ENCODE results near the gene ADARB2.

ADARB2 gene

DNA sequence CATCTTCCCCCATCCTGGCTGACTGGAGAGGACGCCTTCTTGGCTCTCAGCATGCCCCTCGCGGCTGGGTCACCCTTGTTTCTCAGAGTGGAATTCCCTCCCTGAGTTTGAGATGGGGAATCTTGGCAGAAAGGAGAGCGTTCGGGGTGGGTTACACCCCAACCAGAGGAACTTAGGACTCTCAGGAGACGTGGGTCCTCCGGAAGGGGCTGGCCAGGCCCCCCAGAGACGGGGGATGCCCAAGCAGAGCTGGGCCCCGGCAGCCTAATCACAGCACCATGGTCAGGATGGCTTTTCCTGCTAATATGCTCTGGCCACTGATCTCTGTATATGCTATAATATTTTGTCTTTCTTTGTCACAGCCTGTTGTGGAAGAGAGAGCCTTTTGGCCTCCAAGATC is 466.8 kb downstream of the ADARB2 start:
- TF ChIP-seq, protein P1, sequence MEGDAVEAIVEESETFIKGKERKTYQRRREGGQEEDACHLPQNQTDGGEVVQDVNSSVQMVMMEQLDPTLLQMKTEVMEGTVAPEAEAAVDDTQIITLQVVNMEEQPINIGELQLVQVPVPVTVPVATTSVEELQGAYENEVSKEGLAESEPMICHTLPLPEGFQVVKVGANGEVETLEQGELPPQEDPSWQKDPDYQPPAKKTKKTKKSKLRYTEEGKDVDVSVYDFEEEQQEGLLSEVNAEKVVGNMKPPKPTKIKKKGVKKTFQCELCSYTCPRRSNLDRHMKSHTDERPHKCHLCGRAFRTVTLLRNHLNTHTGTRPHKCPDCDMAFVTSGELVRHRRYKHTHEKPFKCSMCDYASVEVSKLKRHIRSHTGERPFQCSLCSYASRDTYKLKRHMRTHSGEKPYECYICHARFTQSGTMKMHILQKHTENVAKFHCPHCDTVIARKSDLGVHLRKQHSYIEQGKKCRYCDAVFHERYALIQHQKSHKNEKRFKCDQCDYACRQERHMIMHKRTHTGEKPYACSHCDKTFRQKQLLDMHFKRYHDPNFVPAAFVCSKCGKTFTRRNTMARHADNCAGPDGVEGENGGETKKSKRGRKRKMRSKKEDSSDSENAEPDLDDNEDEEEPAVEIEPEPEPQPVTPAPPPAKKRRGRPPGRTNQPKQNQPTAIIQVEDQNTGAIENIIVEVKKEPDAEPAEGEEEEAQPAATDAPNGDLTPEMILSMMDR (IDR thresholded peaks at IDR 0.05; ENCODE audit: extremely low read depth, insufficient read depth, missing control alignments): no peak
- no peak for DNase-seq (ENCODE audit: low spot score)
- in situ Hi-C loops (cut with MboI; ENCODE audit: low pct_unique_long_range_greater_than_20kb, low sequenced_read_pairs, unreplicated experiment): no loop called here

DNA sequence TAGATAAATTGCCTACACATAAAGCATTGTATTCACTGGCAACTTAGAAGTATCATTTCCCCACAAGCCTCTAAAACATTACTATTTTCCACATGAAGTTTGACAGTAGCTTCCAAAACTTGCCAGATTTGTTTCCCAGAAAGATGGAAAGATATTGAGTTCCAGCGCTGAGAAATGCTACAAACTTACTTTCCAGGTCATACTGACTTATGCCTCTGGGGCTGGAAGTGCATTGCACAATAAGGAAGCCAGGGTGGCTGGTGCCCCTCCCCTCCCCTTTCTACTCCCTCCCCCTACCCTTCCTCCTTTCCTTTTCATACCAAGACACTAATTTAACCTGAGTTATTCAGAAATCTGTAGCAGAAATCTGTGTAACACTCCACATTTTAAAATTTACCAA is 468.5 kb downstream of the ADARB2 start:
- DNase-seq (ENCODE audit: low spot score): no peak
- in situ Hi-C loops (cut with MboI; ENCODE audit: low pct_unique_long_range_greater_than_20kb, low sequenced_read_pairs, unreplicated experiment): no loop called here
- TF ChIP-seq, protein P1 (IDR thresholded peaks at IDR 0.05; ENCODE audit: extremely low read depth, insufficient read depth, missing control alignments): no peak

DNA sequence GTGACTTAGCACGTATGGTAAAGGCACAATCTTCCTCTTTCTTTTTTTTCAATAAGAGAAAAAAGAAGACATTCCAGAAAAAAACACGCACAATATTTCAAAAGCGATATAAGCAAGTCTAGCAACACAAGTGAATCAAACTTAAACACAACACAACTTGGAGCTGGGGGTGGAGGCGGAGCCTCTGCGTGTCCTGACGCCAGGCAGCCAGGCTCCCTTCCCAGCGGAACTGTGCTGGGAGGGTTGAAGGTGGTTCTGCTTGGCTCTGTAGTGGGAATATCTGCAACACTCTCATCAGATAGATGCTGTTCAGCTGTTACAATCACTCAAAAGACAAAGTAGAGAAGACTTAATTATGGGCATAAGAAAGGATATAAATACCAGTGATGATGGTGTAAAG is 469.8 kb downstream of the ADARB2 start:
- no peak for DNase-seq (ENCODE audit: low spot score)
- in situ Hi-C loops (cut with MboI; ENCODE audit: low pct_unique_long_range_greater_than_20kb, low sequenced_read_pairs, unreplicated experiment): no loop called here
- TF ChIP-seq, protein P1 (IDR thresholded peaks at IDR 0.05; ENCODE audit: extremely low read depth, insufficient read depth, missing control alignments): no peak

DNA sequence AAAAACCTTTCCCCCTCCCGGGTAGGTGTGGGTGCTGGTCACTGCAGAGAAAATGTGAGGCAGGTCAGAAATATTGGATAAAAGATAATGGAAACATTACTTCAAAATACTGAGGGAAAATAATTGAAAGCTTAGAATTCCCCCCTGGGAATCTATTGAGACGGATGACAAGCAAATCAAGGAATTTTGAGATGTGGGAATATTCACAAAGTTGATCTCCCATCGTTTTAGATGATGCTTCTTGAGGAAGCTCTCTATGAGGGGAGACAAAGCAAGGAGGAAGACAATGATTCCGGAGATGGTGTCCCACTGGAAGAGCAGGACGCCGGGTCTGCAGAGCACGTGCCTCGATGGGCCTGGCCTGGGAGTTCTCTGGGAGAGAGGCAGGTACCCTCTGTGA is 470.2 kb downstream of the ADARB2 start:
- in situ Hi-C loops (cut with MboI; ENCODE audit: low pct_unique_long_range_greater_than_20kb, low sequenced_read_pairs, unreplicated experiment): no loop called here
- TF ChIP-seq, protein P1 (IDR thresholded peaks at IDR 0.05; ENCODE audit: extremely low read depth, insufficient read depth, missing control alignments): no peak
- DNase-seq (ENCODE audit: low spot score): no peak

DNA sequence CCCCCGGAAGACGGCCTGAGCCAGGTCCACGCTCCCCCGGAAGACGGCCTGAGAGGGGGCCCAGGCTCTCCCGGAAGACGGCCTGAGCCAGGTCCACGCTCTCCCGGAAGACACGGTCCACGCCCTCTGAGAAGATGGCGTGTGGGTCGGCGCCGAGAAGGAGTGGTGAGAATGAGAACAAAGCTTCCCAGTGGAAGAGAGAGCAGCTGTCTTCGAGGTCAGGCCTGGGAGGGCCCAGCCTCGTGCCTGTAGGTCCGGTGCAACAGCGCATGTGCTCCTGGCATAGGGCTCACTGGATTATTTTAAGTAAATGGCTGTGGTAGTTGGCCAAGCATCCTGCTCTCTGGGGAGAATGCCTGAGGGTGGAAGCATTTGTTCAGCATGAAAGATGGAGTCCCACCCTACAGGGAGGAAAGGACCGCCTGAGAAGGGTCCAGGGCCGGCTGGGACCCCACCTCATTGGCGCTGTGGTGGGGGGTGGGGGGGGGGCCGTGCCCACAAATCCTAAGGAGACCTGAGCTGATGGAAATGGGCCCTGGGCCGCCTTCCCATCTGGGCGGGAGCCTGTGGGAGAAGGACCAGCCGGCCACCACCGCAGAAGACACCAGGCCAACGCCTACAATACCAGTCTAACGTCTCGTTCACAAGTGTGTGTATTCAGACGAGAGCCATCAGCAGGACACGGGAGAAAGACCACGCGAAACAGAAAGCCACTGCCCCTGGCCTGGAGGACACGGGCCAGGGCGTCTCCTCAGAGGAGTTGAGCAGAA is 471.1 kb downstream of the ADARB2 start:
- in situ Hi-C loops (cut with MboI; ENCODE audit: low pct_unique_long_range_greater_than_20kb, low sequenced_read_pairs, unreplicated experiment): no loop called here
- TF ChIP-seq, protein P1 (IDR thresholded peaks at IDR 0.05; ENCODE audit: extremely low read depth, insufficient read depth, missing control alignments): no peak
- DNase-seq (ENCODE audit: low spot score): no peak

DNA sequence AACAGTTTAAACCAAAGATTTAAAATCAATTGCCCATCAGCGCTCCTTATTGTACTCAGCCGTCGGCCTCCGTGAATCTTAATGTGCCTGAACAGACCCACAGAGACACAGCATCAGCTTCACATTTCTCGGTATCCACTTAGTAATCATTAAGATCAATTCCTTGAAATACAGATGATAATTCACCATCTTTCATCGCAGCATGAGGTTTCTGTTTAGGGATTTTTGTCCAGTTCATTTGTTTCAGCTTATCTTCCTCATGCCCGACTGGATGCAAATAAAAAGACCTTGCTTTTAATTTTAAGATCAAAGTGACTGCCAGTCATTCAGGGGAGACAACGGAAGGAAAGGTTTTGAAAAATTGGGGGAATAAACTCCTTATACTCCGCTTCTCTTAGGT is 473.3 kb downstream of the ADARB2 start:
- TF ChIP-seq, protein P1 (IDR thresholded peaks at IDR 0.05; ENCODE audit: extremely low read depth, insufficient read depth, missing control alignments): no peak
- no peak for DNase-seq (ENCODE audit: low spot score)
- in situ Hi-C loops (cut with MboI; ENCODE audit: low pct_unique_long_range_greater_than_20kb, low sequenced_read_pairs, unreplicated experiment): no loop called here
